Measurements from ENCODE around the gene SF3B5.

The SF3B5 gene

GRCh38 chr6:144110210-144110609 lies 14.8 kb upstream of the SF3B5 start:
- H3K27me3 ChIP-seq (ENCODE audit: control insufficient read depth in 2 of 2, insufficient read depth in 2 of 2, low read length in 2 of 2) = no peaks in the 10 kb centered on the region
- no peak overlapping the region for H3K27ac ChIP-seq (ENCODE audit: low read depth in 2 of 2, low read length in 2 of 2)
- H3K4me3 ChIP-seq (ENCODE audit: low read length in 2 of 2) = no peak overlapping the region
- no peak overlapping the region for H3K9ac ChIP-seq (ENCODE audit: low read depth in 1 of 2, low read length in 2 of 2)
- no peaks in the 10 kb centered on the region for H3K36me3 ChIP-seq (ENCODE audit: control insufficient read depth in 2 of 2, insufficient read depth in 2 of 2, low read length in 2 of 2)
- H3K4me1 ChIP-seq (ENCODE audit: control insufficient read depth in 2 of 2, insufficient read depth in 2 of 2, low read length in 2 of 2) = no peaks in the 10 kb centered on the region
- no peaks in the 10 kb centered on the region for H3K9me3 ChIP-seq (ENCODE audit: control insufficient read depth in 2 of 2, low read length in 2 of 2)

DNA sequence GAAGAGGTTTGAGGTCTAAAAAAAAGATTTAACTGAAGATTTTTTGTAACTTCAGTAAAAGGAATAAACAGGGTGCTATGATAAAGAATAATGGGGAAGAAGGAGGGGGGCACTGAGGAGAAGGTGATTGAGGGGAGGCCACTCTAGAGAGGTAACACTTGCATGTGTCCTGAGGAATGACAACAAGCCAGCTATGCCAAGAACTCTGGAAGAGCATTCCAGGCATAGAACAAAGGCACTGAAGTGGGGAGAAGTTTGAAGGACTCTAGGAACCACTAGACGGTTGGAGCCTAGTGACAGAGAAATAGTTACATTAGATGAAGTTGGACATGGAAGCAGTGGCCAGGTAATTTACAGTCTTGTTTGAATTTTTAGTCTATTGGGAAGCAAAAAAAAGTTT lies 10.8 kb upstream of the SF3B5 start:
- Histone ChIP-seq H3K4me3 (ENCODE audit: low read length in 2 of 2) (no peak overlapping the region), H3K9ac (ENCODE audit: low read depth in 1 of 2, low read length in 2 of 2) (no peak overlapping the region), H3K27me3 (ENCODE audit: control insufficient read depth in 2 of 2, insufficient read depth in 2 of 2, low read length in 2 of 2) (no peaks in the 10 kb centered on the region), H3K4me1 (ENCODE audit: control insufficient read depth in 2 of 2, insufficient read depth in 2 of 2, low read length in 2 of 2) (no peaks in the 10 kb centered on the region), H3K9me3 (ENCODE audit: control insufficient read depth in 2 of 2, low read length in 2 of 2) (no peaks in the 10 kb centered on the region), H3K36me3 (ENCODE audit: control insufficient read depth in 2 of 2, insufficient read depth in 2 of 2, low read length in 2 of 2) (no peaks in the 10 kb centered on the region), H3K27ac (ENCODE audit: low read depth in 2 of 2, low read length in 2 of 2) (no peak overlapping the region)

DNA sequence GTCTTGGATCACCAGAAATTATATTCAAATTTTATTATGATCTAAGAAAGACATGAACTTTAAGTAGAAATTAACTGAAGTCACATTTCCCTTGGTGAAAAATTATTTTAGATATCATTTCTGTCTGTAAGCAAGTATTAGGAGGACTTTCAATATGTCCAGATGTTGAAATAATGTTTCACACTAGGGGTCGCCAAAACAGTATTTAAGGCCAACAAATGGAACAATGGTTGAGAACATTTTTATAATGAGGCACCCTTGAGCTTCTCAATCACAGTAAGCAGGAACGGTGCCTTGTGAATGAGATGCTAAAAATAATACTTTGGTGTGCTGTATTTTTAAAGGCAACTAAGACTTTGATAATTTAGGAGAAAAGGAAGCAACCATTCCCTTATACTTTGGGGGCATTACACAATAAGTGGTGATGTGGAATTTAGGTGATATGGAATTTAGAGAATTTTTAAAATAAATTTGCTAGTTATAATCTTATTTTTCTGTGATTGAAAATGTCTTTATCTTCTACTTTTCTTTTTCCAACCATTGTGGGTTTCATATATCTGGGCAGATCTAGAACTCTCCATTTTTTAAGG lies 9.6 kb upstream of the SF3B5 start:
- H3K27ac ChIP-seq (ENCODE audit: low read depth in 2 of 2, low read length in 2 of 2) = no peak overlapping the region

GRCh38 chr6:144104488-144104887 lies 9.1 kb upstream of the SF3B5 start:
- no peak overlapping the region for H3K4me3 ChIP-seq (ENCODE audit: low read length in 2 of 2)
- no peak overlapping the region for H3K27ac ChIP-seq (ENCODE audit: low read depth in 2 of 2, low read length in 2 of 2)

More for the DNA sequence above, 9.6 kb upstream of the SF3B5 start:
- Histone ChIP-seq H3K9ac (ENCODE audit: low read depth in 1 of 2, low read length in 2 of 2) (no peak overlapping the region), H3K36me3 (ENCODE audit: control insufficient read depth in 2 of 2, insufficient read depth in 2 of 2, low read length in 2 of 2) (no peaks in the 10 kb centered on the region), H3K9me3 (ENCODE audit: control insufficient read depth in 2 of 2, low read length in 2 of 2) (no peaks in the 10 kb centered on the region), H3K4me3 (ENCODE audit: low read length in 2 of 2) (no peak overlapping the region), H3K27me3 (ENCODE audit: control insufficient read depth in 2 of 2, insufficient read depth in 2 of 2, low read length in 2 of 2) (no peaks in the 10 kb centered on the region), H3K4me1 (ENCODE audit: control insufficient read depth in 2 of 2, insufficient read depth in 2 of 2, low read length in 2 of 2) (no peaks in the 10 kb centered on the region)

GRCh38 chr6:144103026-144103563 lies 7.7 kb upstream of the SF3B5 start:
- Histone ChIP-seq H3K9ac (ENCODE audit: low read depth in 1 of 2, low read length in 2 of 2) (no peak overlapping the region), H3K9me3 (ENCODE audit: control insufficient read depth in 2 of 2, low read length in 2 of 2) (no peaks in the 10 kb centered on the region), H3K27me3 (ENCODE audit: control insufficient read depth in 2 of 2, insufficient read depth in 2 of 2, low read length in 2 of 2) (no peaks in the 10 kb centered on the region), H3K27ac (ENCODE audit: low read depth in 2 of 2, low read length in 2 of 2) (no peak overlapping the region), H3K36me3 (ENCODE audit: control insufficient read depth in 2 of 2, insufficient read depth in 2 of 2, low read length in 2 of 2) (no peaks in the 10 kb centered on the region), H3K4me1 (ENCODE audit: control insufficient read depth in 2 of 2, insufficient read depth in 2 of 2, low read length in 2 of 2) (no peaks in the 10 kb centered on the region), H3K4me3 (ENCODE audit: low read length in 2 of 2) (no peak overlapping the region)

More at GRCh38 chr6:144104488-144104887, 9.1 kb upstream of the SF3B5 start:
- Histone ChIP-seq H3K9ac (ENCODE audit: low read depth in 1 of 2, low read length in 2 of 2) (no peak overlapping the region), H3K36me3 (ENCODE audit: control insufficient read depth in 2 of 2, insufficient read depth in 2 of 2, low read length in 2 of 2) (no peaks in the 10 kb centered on the region), H3K27me3 (ENCODE audit: control insufficient read depth in 2 of 2, insufficient read depth in 2 of 2, low read length in 2 of 2) (no peaks in the 10 kb centered on the region), H3K4me1 (ENCODE audit: control insufficient read depth in 2 of 2, insufficient read depth in 2 of 2, low read length in 2 of 2) (no peaks in the 10 kb centered on the region), H3K9me3 (ENCODE audit: control insufficient read depth in 2 of 2, low read length in 2 of 2) (no peaks in the 10 kb centered on the region)

- Histone ChIP-seq H3K9ac (ENCODE audit: low read depth in 1 of 2, low read length in 2 of 2) (no peak overlapping the region), H3K27ac (ENCODE audit: low read depth in 2 of 2, low read length in 2 of 2) (no peak overlapping the region), H3K4me1 (ENCODE audit: control insufficient read depth in 2 of 2, insufficient read depth in 2 of 2, low read length in 2 of 2) (peaks cover 7% of the 10 kb centered on the region in 2 donors)
Observed at GRCh38 chr6:144098993-144099392, 3.6 kb upstream of the SF3B5 start.

GRCh38 chr6:144094731-144095133 lies 641 bp downstream of the SF3B5 start:
- Histone ChIP-seq H3K4me3 (ENCODE audit: low read length in 2 of 2) (peak overlapping the region; percentile 94 to 99), H3K27ac (ENCODE audit: low read depth in 2 of 2, low read length in 2 of 2) (peak overlapping the region; percentile 90 to 92), H3K27me3 (ENCODE audit: control insufficient read depth in 2 of 2, insufficient read depth in 2 of 2, low read length in 2 of 2) (no peaks in the 10 kb centered on the region)

More at GRCh38 chr6:144098993-144099392, 3.6 kb upstream of the SF3B5 start:
- no peaks in the 10 kb centered on the region for H3K9me3 ChIP-seq (ENCODE audit: control insufficient read depth in 2 of 2, low read length in 2 of 2)
- no peaks in the 10 kb centered on the region for H3K27me3 ChIP-seq (ENCODE audit: control insufficient read depth in 2 of 2, insufficient read depth in 2 of 2, low read length in 2 of 2)
- H3K36me3 ChIP-seq (ENCODE audit: control insufficient read depth in 2 of 2, insufficient read depth in 2 of 2, low read length in 2 of 2) = no peaks in the 10 kb centered on the region
- H3K4me3 ChIP-seq (ENCODE audit: low read length in 2 of 2) = no peak overlapping the region

GRCh38 chr6:144093658-144094057 lies 1.7 kb downstream of the SF3B5 start:
- Histone ChIP-seq H3K9me3 (ENCODE audit: control insufficient read depth in 2 of 2, low read length in 2 of 2) (no peaks in the 10 kb centered on the region), H3K36me3 (ENCODE audit: control insufficient read depth in 2 of 2, insufficient read depth in 2 of 2, low read length in 2 of 2) (no peaks in the 10 kb centered on the region), H3K27me3 (ENCODE audit: control insufficient read depth in 2 of 2, insufficient read depth in 2 of 2, low read length in 2 of 2) (no peaks in the 10 kb centered on the region), H3K4me3 (ENCODE audit: low read length in 2 of 2) (peak overlapping the region; percentile 14 to 94), H3K9ac (ENCODE audit: low read depth in 1 of 2, low read length in 2 of 2) (no peak overlapping the region), H3K4me1 (ENCODE audit: control insufficient read depth in 2 of 2, insufficient read depth in 2 of 2, low read length in 2 of 2) (peaks cover 8 to 11% of the 10 kb centered on the region in 2 donors), H3K27ac (ENCODE audit: low read depth in 2 of 2, low read length in 2 of 2) (no peak overlapping the region)

More at GRCh38 chr6:144094731-144095133, 641 bp downstream of the SF3B5 start:
- Histone ChIP-seq H3K9ac (ENCODE audit: low read depth in 1 of 2, low read length in 2 of 2) (peak overlapping the region; percentile 94 to 99), H3K9me3 (ENCODE audit: control insufficient read depth in 2 of 2, low read length in 2 of 2) (no peaks in the 10 kb centered on the region), H3K36me3 (ENCODE audit: control insufficient read depth in 2 of 2, insufficient read depth in 2 of 2, low read length in 2 of 2) (no peaks in the 10 kb centered on the region), H3K4me1 (ENCODE audit: control insufficient read depth in 2 of 2, insufficient read depth in 2 of 2, low read length in 2 of 2) (peaks cover 8 to 11% of the 10 kb centered on the region in 2 donors)

GRCh38 chr6:144093236-144093635 lies 2.1 kb downstream of the SF3B5 start:
- Histone ChIP-seq H3K27me3 (ENCODE audit: control insufficient read depth in 2 of 2, insufficient read depth in 2 of 2, low read length in 2 of 2) (no peaks in the 10 kb centered on the region), H3K27ac (ENCODE audit: low read depth in 2 of 2, low read length in 2 of 2) (no peak overlapping the region), H3K36me3 (ENCODE audit: control insufficient read depth in 2 of 2, insufficient read depth in 2 of 2, low read length in 2 of 2) (no peaks in the 10 kb centered on the region), H3K4me3 (ENCODE audit: low read length in 2 of 2) (no peak overlapping the region), H3K9me3 (ENCODE audit: control insufficient read depth in 2 of 2, low read length in 2 of 2) (no peaks in the 10 kb centered on the region), H3K4me1 (ENCODE audit: control insufficient read depth in 2 of 2, insufficient read depth in 2 of 2, low read length in 2 of 2) (peaks cover 8 to 11% of the 10 kb centered on the region in 2 donors), H3K9ac (ENCODE audit: low read depth in 1 of 2, low read length in 2 of 2) (no peak overlapping the region)

DNA sequence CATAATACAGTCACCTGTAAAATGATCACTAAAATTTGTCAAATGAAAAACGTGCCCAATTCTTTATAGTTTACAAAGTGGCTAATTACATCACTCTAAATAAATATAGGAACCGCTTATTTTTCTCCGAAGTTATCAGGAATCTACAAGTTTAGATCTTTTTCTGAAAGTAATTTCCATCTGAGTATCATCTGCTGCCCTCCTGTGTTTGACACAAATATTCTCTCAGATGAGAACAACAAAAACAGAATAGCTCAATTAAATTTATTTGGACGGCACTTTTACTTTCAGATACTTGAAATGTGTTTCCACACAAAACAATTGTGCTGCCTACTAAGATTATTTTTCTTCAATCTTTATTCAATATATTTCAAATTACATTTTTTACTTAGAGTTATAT lies 5.0 kb downstream of the SF3B5 start:
- Histone ChIP-seq H3K27me3 (ENCODE audit: control insufficient read depth in 2 of 2, insufficient read depth in 2 of 2, low read length in 2 of 2) (no peaks in the 10 kb centered on the region), H3K9me3 (ENCODE audit: control insufficient read depth in 2 of 2, low read length in 2 of 2) (no peaks in the 10 kb centered on the region), H3K27ac (ENCODE audit: low read depth in 2 of 2, low read length in 2 of 2) (no peak overlapping the region), H3K4me1 (ENCODE audit: control insufficient read depth in 2 of 2, insufficient read depth in 2 of 2, low read length in 2 of 2) (peaks cover 8% of the 10 kb centered on the region in 2 donors), H3K9ac (ENCODE audit: low read depth in 1 of 2, low read length in 2 of 2) (no peak overlapping the region), H3K36me3 (ENCODE audit: control insufficient read depth in 2 of 2, insufficient read depth in 2 of 2, low read length in 2 of 2) (peaks cover 0 to 5% of the 10 kb centered on the region in 2 donors), H3K4me3 (ENCODE audit: low read length in 2 of 2) (no peak overlapping the region)
